Epidermal melanocyte (primary cell): ENCODE measurements around the gene GZMH.
"Not testable (repeated sequence)": the region's sequence is repeated elsewhere in the genome, so short reads cannot be mapped to it uniquely, and the experiment has no call there.

ENCODE experiments used
- DNase-seq: peaks from one replicate; pipeline ENCODE4 v3.0.0; 2011; ENCODE audit warnings: low spot score; ENCODE audit not compliant: insufficient read length

Gene GZMH

DNA sequence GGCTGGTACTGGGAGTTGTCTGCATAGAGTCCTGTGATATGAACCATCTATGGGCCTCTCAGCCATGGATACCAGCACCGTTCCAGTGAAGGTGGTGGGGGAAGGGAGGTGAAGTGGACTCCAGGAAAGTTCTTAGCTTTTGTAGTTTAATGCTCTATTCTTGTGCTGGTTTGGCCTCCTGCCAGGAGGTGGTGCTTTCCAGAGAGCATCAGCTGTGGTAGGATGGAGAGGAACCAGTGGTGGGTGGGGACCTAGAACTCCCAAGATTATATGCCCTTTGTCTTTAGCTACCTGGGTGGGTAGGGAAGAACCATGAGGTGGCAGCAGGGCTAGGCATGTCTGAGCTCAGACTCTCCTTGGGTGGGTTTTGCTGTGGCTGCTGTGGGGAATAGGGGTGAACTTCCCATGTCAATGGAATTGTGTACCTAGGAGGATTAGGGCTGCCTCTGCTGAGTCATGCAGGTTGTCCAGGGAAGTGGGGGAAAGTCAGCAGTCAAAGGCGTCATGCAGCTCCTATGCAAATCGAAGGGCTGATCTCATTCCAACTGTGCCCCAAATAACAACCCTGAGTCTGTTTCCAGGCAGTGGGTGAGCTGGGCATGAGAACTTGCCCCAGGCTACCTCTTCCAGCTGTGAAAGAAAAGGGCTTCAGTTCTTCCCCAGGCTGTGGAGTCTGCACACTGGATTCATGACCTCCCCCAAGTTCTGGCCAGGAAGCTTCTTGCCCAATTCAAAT, 14.2 kb downstream of the GZMH start:
- DNase-seq: peak; percentile 46

DNA sequence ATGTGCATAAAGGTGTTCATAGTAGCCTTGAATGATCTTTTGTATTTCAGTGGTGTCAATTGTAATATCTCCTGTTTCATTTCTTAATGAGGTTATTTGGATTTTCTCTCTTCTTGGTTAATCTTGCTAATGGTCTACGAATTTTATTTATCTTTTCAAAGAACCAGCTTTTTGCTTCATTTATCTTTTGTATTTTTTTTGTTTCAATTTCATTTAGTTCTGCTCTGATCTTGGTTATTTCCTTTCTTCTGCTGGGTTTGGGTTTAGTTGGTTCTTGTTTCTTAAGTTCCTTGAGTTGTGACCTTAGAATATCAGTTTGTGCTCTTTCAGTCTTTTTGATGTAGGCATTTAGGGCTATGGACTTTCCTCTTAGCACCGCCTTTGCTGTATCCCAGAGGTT, 18.5 kb downstream of the GZMH start:
- not testable (repeated sequence) for DNase-seq

DNA sequence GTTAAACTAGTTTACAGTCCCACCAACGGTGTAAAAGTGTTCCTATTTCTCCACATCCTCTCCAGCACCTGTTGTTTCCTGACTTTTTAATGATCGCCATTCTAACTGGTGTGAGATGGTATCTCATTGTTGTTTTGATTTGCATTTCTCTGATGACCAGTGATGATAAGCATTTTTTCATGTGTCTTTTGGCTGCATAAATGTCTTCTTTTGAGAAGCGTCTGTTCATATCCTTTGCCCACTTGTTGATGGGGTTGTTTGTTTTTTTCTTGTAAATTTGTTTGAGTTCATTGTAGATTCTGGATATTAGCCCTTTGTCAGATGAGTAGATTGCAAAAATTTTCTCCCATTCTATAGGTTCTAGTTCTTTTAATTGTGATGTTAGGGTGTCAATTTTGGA, 25.1 kb downstream of the GZMH start:
- not testable (repeated sequence) for DNase-seq

DNA sequence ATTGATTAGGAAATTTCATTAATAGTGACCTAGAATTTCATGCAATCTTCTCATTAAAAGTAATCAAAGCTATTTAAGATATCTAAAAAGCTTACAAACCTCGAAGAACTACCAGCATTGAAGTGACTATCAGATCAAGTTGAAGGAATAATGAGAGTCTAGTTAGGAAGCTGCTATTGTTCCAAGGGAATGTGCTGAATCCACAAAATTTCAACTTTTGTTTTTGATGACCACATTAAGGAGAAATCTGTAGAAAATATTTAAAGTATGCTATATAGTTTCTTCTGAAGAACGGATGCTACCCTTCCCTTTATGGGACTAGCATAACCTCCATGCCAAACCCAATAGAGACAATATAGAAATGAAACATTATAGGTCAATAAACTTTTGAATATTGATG, 30.9 kb downstream of the GZMH start:
- DNase-seq: no peak

DNA sequence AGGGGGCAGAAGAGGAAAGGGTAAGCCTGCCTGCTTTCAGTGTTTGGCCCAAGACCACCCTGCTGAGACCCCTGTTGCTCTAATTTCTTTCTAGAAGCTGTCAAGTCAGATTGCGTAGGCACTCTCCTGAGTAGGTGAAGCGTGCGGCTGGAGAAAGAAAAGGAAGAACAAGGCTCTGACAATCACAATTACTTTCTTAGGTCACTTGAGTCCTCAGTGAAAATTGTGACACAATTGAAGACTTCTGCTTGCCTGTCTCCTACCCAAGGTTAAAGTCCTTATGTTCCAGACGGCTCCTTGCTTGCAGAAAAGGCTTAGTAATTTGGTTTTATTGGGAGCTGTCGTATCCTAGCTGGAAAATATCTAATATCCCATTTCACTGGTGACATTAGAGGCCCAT, 32.7 kb downstream of the GZMH start:
- no peak for DNase-seq

DNA sequence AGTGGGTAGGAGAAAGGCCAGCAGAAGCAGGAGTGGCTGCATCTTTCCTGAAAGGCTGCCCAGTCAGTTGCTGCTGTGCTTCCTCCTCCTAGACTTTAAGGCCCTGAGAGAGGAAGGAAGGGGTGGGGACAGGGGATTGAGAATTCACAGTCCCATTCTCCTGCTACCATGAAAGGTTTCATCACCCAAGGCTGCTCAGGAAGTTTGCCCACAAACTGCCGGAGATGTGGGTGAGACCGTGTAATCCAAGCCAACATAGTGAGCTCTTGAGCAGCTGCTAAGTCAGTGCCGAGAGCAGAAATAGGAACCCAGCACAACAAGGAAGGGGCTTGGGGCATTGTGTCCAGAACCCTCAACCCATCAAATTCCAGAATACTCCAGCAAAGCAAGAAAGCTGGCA, 33.3 kb downstream of the GZMH start, which contains the start of gene CTSG:
CTSG (minus strand) TSS at position 69 of the 400 bp plus-strand sequence; CDS start at position 42, 27 bp downstream.
- DNase-seq: no peak

DNA sequence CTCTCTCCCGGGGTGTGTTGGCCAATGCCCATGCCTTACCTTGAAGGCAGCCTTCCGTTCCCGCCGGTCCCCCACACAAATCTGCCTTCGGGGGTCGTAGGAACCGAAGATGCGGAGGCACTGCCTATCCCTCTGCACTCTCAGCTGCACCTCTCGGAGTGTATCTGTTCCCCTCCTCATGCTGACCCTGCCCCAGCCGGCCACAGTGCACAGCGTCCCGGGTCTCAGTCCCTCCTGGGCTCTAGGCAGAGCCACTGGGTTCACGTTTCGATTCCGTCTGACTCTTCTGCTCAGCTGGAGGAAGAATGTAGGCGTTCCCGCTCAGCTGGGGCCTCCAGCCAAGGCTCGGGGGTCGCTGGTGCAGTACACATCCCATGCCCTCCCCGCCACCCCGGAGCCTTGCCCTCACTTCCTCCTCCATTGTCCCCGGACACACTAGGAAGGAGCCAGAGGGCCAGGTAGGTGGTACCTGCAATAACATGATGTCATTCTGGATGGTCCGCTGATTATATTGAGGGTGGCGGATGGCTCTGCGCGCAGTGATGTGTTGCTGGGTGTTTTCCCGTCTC, 35.2 kb downstream of the GZMH start:
- DNase-seq: no peak

DNA sequence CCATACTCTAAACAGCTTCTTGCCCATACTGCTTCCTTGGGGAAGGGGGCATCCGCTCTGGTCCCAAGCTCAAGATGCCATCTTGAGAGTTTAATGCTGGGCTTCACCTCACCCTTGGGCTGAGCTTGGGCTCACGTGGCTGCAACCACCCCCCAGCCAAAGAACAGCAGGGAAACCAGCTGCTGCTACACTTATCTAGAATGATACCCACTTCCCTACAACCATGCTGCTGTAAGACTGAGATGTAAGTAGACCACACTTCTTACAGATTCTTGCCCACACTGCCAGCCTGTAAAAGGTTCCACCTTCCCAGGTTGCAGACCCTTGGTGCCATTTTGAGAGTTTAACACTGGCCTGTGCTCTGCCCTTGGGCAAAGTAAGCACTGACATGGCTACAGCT, 43.2 kb downstream of the GZMH start:
- DNase-seq: no peak

DNA sequence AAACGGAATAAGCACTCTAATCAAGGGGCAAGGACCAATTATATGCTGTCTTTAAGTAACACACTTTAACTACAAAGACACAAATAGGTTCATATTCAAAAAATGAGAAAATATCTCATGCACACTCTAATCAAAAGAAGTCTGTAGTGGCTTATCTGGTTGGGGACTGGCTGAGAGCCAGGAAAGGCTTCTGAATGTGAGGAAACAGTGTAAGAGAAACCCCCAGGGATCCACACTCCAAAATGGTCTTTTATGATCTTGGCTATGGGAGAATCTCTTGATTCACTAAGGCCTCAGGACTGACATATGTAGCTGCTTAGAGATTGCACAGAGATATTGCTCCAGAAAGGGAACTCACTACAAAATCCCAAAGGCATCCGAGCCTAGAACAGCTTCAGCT, 43.7 kb downstream of the GZMH start:
- DNase-seq: no peak

DNA sequence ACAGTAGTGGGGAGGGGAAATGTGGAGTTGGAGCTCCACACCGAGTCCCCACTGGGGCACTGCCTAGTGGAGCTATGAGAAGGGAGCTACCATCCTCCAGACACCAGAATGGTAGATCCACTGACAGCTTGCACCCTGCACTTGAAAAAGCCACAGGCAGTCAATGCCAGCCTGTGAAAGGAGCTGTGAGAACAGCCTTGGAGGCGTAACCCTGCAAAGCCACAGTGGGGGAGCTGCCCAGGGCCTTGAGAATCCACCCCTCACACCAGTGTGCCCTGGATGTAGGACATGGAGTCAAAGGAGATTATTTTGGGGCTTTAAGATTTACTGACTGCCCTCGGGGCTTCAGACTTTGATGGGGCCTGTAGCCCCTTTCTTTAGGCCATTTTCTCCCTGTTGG, 46.0 kb downstream of the GZMH start:
- no peak for DNase-seq

DNA sequence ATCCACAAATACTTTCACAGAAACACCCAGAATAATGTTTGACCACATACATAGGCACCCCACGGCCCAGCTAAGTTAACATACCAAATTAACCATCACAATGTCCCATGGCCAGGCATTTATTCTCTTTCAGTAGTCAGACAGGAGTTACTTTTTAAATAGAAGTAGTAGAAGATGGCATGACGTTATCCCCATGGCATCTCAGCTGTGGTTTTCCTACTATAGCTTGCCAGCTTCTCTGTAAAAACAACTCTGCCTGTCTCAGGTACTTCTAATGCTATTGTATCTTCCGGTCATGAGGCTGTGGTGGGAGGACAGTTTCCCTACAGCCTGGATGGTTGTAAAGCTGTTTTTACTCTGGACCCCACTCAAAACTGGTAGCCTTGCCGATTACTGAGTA, 52.7 kb downstream of the GZMH start:
- no peak for DNase-seq
